GM12875 (cell line): Measurements from ENCODE around the gene CHI3L2.
"Not testable (repeated sequence)": the region's sequence is repeated elsewhere in the genome, so short reads cannot be mapped to it uniquely, and the experiment has no call there.

Source experiments
- H3K4me3 ChIP-seq: one replicate; pipeline ENCODE4 v1.5.1; 2011; ENCODE audit warnings: low read depth, low read length, control low read depth
- TF ChIP-seq, protein P1 (sequence below): IDR thresholded peaks from 2 replicates; pipeline ENCODE4 v1.5.1; 2011; ENCODE audit warnings: low read depth, mild to moderate bottlenecking, control low read depth, inconsistent platforms, low read length, moderate library complexity, borderline replicate concordance; ENCODE audit not compliant: insufficient read depth

The CHI3L2 gene

GRCh38 chr1:111209622-111210021 lies 17.9 kb upstream of the CHI3L2 start:
- TF ChIP-seq, protein P1, sequence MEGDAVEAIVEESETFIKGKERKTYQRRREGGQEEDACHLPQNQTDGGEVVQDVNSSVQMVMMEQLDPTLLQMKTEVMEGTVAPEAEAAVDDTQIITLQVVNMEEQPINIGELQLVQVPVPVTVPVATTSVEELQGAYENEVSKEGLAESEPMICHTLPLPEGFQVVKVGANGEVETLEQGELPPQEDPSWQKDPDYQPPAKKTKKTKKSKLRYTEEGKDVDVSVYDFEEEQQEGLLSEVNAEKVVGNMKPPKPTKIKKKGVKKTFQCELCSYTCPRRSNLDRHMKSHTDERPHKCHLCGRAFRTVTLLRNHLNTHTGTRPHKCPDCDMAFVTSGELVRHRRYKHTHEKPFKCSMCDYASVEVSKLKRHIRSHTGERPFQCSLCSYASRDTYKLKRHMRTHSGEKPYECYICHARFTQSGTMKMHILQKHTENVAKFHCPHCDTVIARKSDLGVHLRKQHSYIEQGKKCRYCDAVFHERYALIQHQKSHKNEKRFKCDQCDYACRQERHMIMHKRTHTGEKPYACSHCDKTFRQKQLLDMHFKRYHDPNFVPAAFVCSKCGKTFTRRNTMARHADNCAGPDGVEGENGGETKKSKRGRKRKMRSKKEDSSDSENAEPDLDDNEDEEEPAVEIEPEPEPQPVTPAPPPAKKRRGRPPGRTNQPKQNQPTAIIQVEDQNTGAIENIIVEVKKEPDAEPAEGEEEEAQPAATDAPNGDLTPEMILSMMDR: no peak
- no peak overlapping the region for H3K4me3 ChIP-seq

DNA sequence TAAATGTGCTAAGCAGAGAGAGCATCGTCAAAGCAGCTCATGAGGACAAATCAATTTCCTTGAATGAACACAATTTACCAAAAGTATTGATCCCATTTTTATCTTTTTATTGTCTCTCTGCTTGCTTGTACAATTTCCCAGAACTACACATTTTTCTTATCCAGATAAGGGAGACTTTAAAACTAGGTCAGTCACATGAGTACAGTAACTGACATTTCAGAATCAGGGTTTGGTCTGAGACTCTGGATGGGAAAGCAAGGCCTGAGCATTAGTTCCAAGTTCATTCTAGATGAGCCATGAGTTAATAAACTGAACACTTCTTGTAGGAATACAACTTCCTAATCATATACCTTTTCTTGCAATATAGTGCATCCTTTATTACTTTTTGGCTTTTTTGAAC lies 15.6 kb upstream of the CHI3L2 start:
- TF ChIP-seq, protein P1: no peak
- H3K4me3 ChIP-seq: no peak overlapping the region

GRCh38 chr1:111212634-111213335 lies 14.7 kb upstream of the CHI3L2 start:
- TF ChIP-seq, protein P1: no peak
- no peak overlapping the region for H3K4me3 ChIP-seq

GRCh38 chr1:111213412-111213811 lies 14.1 kb upstream of the CHI3L2 start:
- TF ChIP-seq, protein P1: no peak
- no peak overlapping the region for H3K4me3 ChIP-seq

- TF ChIP-seq, protein P1: no peak
- no peak overlapping the region for H3K4me3 ChIP-seq
These were observed 13.3 kb upstream of the CHI3L2 start for GRCh38 chr1:111214074-111214801.

GRCh38 chr1:111214884-111215283 lies 12.6 kb upstream of the CHI3L2 start:
- H3K4me3 ChIP-seq: no peak overlapping the region

DNA sequence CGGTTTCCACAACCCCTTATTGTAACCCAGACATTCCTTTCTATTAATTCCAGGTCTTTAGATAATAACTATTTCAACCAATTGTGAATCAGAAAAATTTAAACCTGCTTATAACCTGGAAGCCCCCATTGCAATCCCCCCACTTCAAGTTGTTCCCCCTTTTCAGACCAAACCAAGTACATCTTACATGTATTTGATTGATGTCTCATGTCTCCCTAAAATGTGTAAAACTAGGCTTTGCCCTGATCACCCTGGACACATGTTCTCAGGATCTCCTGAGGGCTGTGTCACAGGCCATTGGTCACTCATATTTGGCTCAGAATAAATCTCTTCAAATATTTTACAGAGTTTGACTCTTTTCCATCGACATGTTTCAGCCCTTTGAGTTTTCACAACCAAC lies 12.2 kb upstream of the CHI3L2 start:
- not testable (repeated sequence) for H3K4me3 ChIP-seq

More at GRCh38 chr1:111214884-111215283, 12.6 kb upstream of the CHI3L2 start:
- TF ChIP-seq, protein P1: no peak
